K562 (cell line): ENCODE data around the gene HOXA4. TPM values are rescaled to one million over a fixed set of nuclear protein-coding genes. Genes with fewer than 3 reads are reported as not detected.

Experiments used
- ATAC-seq: fragments of 200-7000 bp; cut with Tn5 transposase; 3 replicates; pipeline ENCODE4 v1.9.1; 2020; ENCODE audit warnings: moderate library complexity
- BruUV-seq: library from RNA; stranded (reverse); fragments of 400-500 nt; replicated peaks from 2 replicates; lab custom pipeline; 2021; lab: Mats Ljungman, UMichigan
- CTCF ChIA-PET: fragments of 300-600 bp; formaldehyde crosslinking; extraction: SDS; loops from one replicate; lab custom pipeline; 2021; ENCODE audit warnings: low intra/inter-chr PET ratio; lab: Yijun Ruan, JAX
- POLR2A ChIA-PET: fragments of 300-600, 350-650 bp; sonication (Branson Sonifier 250); formaldehyde crosslinking; extraction: SDS; loops from one replicate; lab custom pipeline; 2021; ENCODE audit warnings: antibody characterized with exemption, inconsistent platforms; lab: Yijun Ruan, JAX
- DNase-seq, 4 experiments: peaks; one replicate each; pipeline versions ENCODE4 v3.0.0 to v3.0.0-alpha.2; 2011 to 2018; ENCODE audit warnings: low spot score in 3 of 4, mixed read lengths in 3 of 4; ENCODE audit errors: extremely low read depth in 1 of 4
- FAIRE-seq: peaks from 2 replicates; lab custom pipeline; 2011; peaks lifted over from hg19 to GRCh38; lab: Jason Lieb, UNC
- H2AFZ ChIP-seq: 2 replicates; pipeline ENCODE4 v1.6.0; 2011; ENCODE audit warnings: low read depth, low read length, control low read depth, inconsistent platforms
- H3K27ac ChIP-seq: fragments of 200-600 bp; 3 replicates; pipeline ENCODE4 v1.8.0; 2011; ENCODE audit warnings: low read depth, mild to moderate bottlenecking, control low read depth, inconsistent platforms, low read length, moderate library complexity, mixed read lengths; ENCODE audit errors: extremely low read depth
- H3K27me3 ChIP-seq, 2 experiments: fragments of 300-600 bp in 1 of 2; 2 replicates in 1 of 2; 3 replicates in 1 of 2; pipeline versions ENCODE4 v1.6.0 to v1.8.0; 2011; ENCODE audit warnings: inconsistent platforms in 2 of 2, low read length in 2 of 2, mild to moderate bottlenecking in 1 of 2, mixed read lengths in 1 of 2, moderate library complexity in 1 of 2; ENCODE audit not compliant: control insufficient read depth in 2 of 2, insufficient read depth in 2 of 2
- H3K36me3 ChIP-seq: fragments of 300-600 bp; 3 replicates; pipeline ENCODE4 v1.8.0; 2011; ENCODE audit warnings: mild to moderate bottlenecking, low read length, inconsistent platforms; ENCODE audit not compliant: control insufficient read depth, insufficient read depth
- H3K4me1 ChIP-seq, 2 experiments: fragments of 200-600 bp in 1 of 2; replicated peaks in 1 of 2; 2 replicates in 1 of 2; 3 replicates in 1 of 2; pipeline versions ENCODE4 v1.5.1 to v1.8.0; 2011; ENCODE audit warnings: inconsistent platforms in 2 of 2, low read length in 2 of 2, mild to moderate bottlenecking in 1 of 2, mixed read lengths in 1 of 2, moderate library complexity in 1 of 2; ENCODE audit not compliant: control insufficient read depth in 2 of 2, insufficient read depth in 2 of 2
- H3K4me2 ChIP-seq: 2 replicates; pipeline ENCODE4 v1.6.1; 2011; ENCODE audit warnings: low read length, control low read depth, inconsistent platforms, mixed read lengths; ENCODE audit not compliant: insufficient read depth
- H3K4me3 ChIP-seq: fragments of 200-600 bp; sonication (generic), shearing (Covaris generic); 2 replicates; pipeline ENCODE4 v1.5.1; 2016; ENCODE audit warnings: control low read depth, inconsistent platforms
- H3K79me2 ChIP-seq: fragments of 200-600 bp; 3 replicates; pipeline ENCODE4 v1.8.0; 2011; ENCODE audit warnings: low read length, inconsistent platforms; ENCODE audit not compliant: control insufficient read depth, insufficient read depth
- H3K9ac ChIP-seq, 2 experiments: 2 replicates each; pipeline versions ENCODE4 v1.6.0 to v1.6.1; 2011; ENCODE audit warnings: low read depth in 2 of 2, low read length in 2 of 2, control low read depth in 1 of 2, inconsistent platforms in 1 of 2, mild to moderate bottlenecking in 1 of 2, mixed read lengths in 1 of 2; ENCODE audit not compliant: insufficient read depth in 1 of 2
- H3K9me1 ChIP-seq: one replicate; pipeline ENCODE4 v1.6.0; 2011; ENCODE audit warnings: inconsistent platforms, mild to moderate bottlenecking, low read length, moderate library complexity; ENCODE audit not compliant: control insufficient read depth, insufficient read depth
- H3K9me3 ChIP-seq: replicated peaks from 2 replicates; pipeline ENCODE4 v1.5.1; 2011; ENCODE audit warnings: low read depth, low read length, inconsistent platforms; ENCODE audit not compliant: control insufficient read depth, insufficient read depth
- H4K20me1 ChIP-seq: replicated peaks from 2 replicates; pipeline ENCODE4 v1.6.1; 2011; ENCODE audit warnings: low read length, inconsistent platforms, mixed read lengths; ENCODE audit not compliant: control insufficient read depth, insufficient read depth
- BDP1 ChIP-seq: IDR thresholded peaks from 3 replicates; pipeline ENCODE4 v1.6.1; 2011; ENCODE audit not compliant: insufficient read length, insufficient read depth
- ESRRA ChIP-seq: fragments of 450-650 bp; IDR thresholded peaks from 2 replicates; pipeline ENCODE4 v1.6.1; 2014; ENCODE audit warnings: low read depth, mild to moderate bottlenecking, moderate library complexity, borderline replicate concordance
- HNRNPL ChIP-seq: fragments of 200-400 bp; formaldehyde crosslinking; IDR thresholded peaks from 2 replicates; pipeline ENCODE4 v1.6.1; 2017; ENCODE audit warnings: low read depth, mild to moderate bottlenecking, low read length
- MAFF ChIP-seq: IDR thresholded peaks from 2 replicates; pipeline ENCODE4 v1.6.1; 2012; ENCODE audit warnings: low read length, improper control_type of control experiment
- MYBL2 ChIP-seq, 2 experiments: fragments of 450-650 bp in 1 of 2; sonication (generic) in 1 of 2; formaldehyde crosslinking in 1 of 2; IDR thresholded peaks; 2 replicates each; pipeline versions ENCODE4 v1.6.1 to v1.8.1; 2017 to 2022; ENCODE audit warnings: borderline replicate concordance in 1 of 2, inconsistent platforms in 1 of 2, low read depth in 1 of 2, mild to moderate bottlenecking in 1 of 2, missing genetic modification reagents in 1 of 2, moderate library complexity in 1 of 2
- PYGO2 ChIP-seq: fragments of 450-650 bp; IDR thresholded peaks from 2 replicates; pipeline ENCODE4 v1.6.1; 2016; ENCODE audit warnings: mild to moderate bottlenecking, missing genetic modification characterization, moderate library complexity, missing compliant biosample characterization
- STAT6 ChIP-seq: sonication (generic); formaldehyde crosslinking; IDR thresholded peaks from 2 replicates; pipeline ENCODE4 v1.8.1; 2023; ENCODE audit warnings: mild to moderate bottlenecking, missing genetic modification reagents
- TCF7 ChIP-seq: sonication (generic); IDR thresholded peaks from 2 replicates; pipeline ENCODE4 v1.6.1; 2016; ENCODE audit warnings: antibody characterized with exemption, borderline replicate concordance
- ZBTB8A ChIP-seq: fragments of 450-650 bp; IDR thresholded peaks from 2 replicates; pipeline ENCODE4 v1.6.1; 2018; ENCODE audit warnings: mild to moderate bottlenecking, moderate library complexity; ENCODE audit not compliant: partially characterized antibody
- WGBS: fragments of 100-300 bp; shearing (Covaris generic); methylation state at CpG from one replicate; pipeline ENCODE4 v1.1.6; 2016; ENCODE audit warnings: low coverage, mixed read lengths; ENCODE audit not compliant: insufficient coverage; ENCODE audit errors: missing lambda C conversion rate; 5-methylcytosine and 5-hydroxymethylcytosine counted together
- in situ Hi-C: fragments of 300-500 bp; cut with MboI; formaldehyde crosslinking; loops from 4 replicates; pipeline ENCODE4 v1.15.0; 2018; ENCODE audit warnings: inconsistent platforms, mixed read lengths
- intact Hi-C: fragments of 100-400 bp; cut with micrococcal nuclease; formaldehyde crosslinking; loops from 2 replicates; pipeline ENCODE4 v1.14.2; 2022
- polyA plus RNA-seq, 8 experiments: library from polyadenylated mRNA; depleted of rRNA in 4 of 8; stranded (reverse) in 5 of 8; unstranded in 3 of 8; fragments of >200 nt; fragmentation: Nextera tagmentation in 2 of 8; fragmentation: Illumina TruSeq in 1 of 8; extraction: Ambion mirVana in 2 of 8; extraction: Trizol in 1 of 8; gene quantifications; 2 replicates each; pipeline versions ENCODE4 v1.2.1 to v1.2.3, GENCODE V29; 2011 to 2014; ENCODE audit warnings: inconsistent platforms in 1 of 8, missing spikeins in 1 of 8
- total RNA-seq, 7 experiments: library from RNA; depleted of rRNA in 6 of 7; stranded (reverse); fragments of >200 nt in 6 of 7; fragmentation: Illumina TruSeq in 2 of 7; extraction: Trizol in 2 of 7; gene quantifications; 2 replicates each; pipeline versions ENCODE4 v1.2.1 to v1.2.3, GENCODE V29; 2011 to 2021; ENCODE audit warnings: low replicate concordance in 1 of 7
- TF ChIP-seq, protein P1 (sequence below): fragments of 250-450 bp; sonication (Bioruptor Pico); IDR thresholded peaks from 2 replicates; pipeline ENCODE4 v1.5.0; 2021; ENCODE audit warnings: mild to moderate bottlenecking, borderline replicate concordance

HOXA4 gene
- total and polyA plus RNA-seq, 9 of the 15 experiments (the other 6 are each of a cell fraction or from before 2014, with no cell fraction given): not detected

DNA sequence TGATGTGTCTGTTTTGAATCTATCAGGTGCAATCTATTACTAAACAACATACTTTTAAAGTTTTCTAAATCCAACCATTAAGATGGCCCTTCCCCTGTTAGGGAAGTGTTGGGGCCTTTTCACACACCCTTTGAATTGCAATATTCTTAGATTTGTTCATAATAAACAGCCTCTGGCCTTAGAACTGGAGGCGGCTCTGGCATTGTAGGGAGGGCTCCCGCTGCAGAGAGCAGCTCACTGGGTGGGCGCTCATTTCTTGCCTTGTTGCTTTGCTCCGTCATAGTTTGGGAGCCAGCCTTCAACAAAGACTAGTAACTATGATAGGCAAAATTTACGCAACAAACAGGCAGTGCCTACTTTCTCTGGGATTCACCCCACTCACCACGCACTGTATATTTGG is 47.8 kb upstream of the HOXA4 start:
- CTCF ChIA-PET: interaction anchor here (0.7 kb wide), 1 partner anchor 812 kb away, joined by 6 read pairs; no protein-coding TSS in a partner anchor
- BruUV-seq: no TSS peak
- Histone ChIP-seq H3K27ac (no peak overlapping the region), H3K79me2 (no peaks in the 10 kb centered on the region), H3K9me1 (no peaks in the 10 kb centered on the region), H3K4me2 (no peak overlapping the region), H3K27me3 (peaks cover 34 to 74% of the 10 kb centered on the region in 2 experiments), H3K4me3 (no peak overlapping the region), H4K20me1 (no peaks in the 10 kb centered on the region)
- WGBS: 11% methylated on average over 6 of the region's 6 CpGs
- POLR2A ChIA-PET: interaction anchor here (0.6 kb wide), 1 partner anchor 15 kb away, joined by 3 read pairs; no protein-coding TSS in a partner anchor
- no peak for DNase-seq
- in situ Hi-C loops: no loop called here
- FAIRE-seq: no peak
- TF ChIP-seq PYGO2 (tag) (no peak), MAFF (no peak), STAT6 (CRISPR knock-in tag) (no peak), ESRRA (no peak), ZBTB8A (no peak), TCF7 (no peak), HNRNPL (no peak), BDP1 (no peak), MYBL2 (IDR thresholded peaks at IDR 0.05; ENCODE audit: low read depth) (no peak), MYBL2 (CRISPR knock-in tag; IDR thresholded peaks at IDR 0.05; ENCODE audit: borderline replicate concordance) (no peak)
- TF ChIP-seq, protein P1, sequence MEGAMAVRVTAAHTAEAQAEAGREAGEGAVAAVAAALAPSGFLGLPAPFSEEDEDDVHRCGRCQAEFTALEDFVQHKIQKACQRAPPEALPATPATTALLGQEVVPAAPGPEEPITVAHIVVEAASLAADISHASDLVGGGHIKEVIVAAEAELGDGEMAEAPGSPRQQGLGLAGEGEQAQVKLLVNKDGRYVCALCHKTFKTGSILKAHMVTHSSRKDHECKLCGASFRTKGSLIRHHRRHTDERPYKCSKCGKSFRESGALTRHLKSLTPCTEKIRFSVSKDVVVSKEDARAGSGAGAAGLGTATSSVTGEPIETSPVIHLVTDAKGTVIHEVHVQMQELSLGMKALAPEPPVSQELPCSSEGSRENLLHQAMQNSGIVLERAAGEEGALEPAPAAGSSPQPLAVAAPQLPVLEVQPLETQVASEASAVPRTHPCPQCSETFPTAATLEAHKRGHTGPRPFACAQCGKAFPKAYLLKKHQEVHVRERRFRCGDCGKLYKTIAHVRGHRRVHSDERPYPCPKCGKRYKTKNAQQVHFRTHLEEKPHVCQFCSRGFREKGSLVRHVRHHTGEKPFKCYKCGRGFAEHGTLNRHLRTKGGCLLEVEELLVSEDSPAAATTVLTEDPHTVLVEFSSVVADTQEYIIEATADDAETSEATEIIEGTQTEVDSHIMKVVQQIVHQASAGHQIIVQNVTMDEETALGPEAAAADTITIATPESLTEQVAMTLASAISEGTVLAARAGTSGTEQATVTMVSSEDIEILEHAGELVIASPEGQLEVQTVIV (CRISPR knock-in tag): no peak
- TF ChIP-seq, all 486 proteins: peak for 0
- H3K9ac ChIP-seq: no peak overlapping the region
- intact Hi-C loops: no loop called here
- H3K36me3 ChIP-seq: no peaks in the 10 kb centered on the region
- peaks cover 0 to 11% of the 10 kb centered on the region in 2 experiments; a peak in 1 of 5 replicates for H3K4me1 ChIP-seq
- H3K9me3 ChIP-seq: no peaks in the 10 kb centered on the region; the same call in 1 of the 2 replicates
- no peak overlapping the region for H2AFZ ChIP-seq
- ATAC-seq: no peak
